Coronary artery (tissue), 2 donors: Measurements from ENCODE around the gene RNF13.

ENCODE experiments used
- DNase-seq: peaks from one replicate; pipeline ENCODE4 v3.0.0-alpha.2; 2017; ENCODE audit warnings: low spot score
- H3K27ac ChIP-seq, 2 donors: fragments of 200-600 bp; sonication (generic); one replicate each; pipeline ENCODE4 v1.5.1; 2016 to 2019
- H3K4me3 ChIP-seq: fragments of 200-600 bp; sonication (generic); 2 replicates; pipeline ENCODE4 v1.5.1; 2016; ENCODE audit warnings: mild to moderate bottlenecking, moderate library complexity
- TF ChIP-seq, protein P1 (sequence below): fragments of 200-600 bp; sonication (generic); IDR thresholded peaks from one replicate; pipeline ENCODE4 v1.5.1; 2019; ENCODE audit warnings: antibody characterized with exemption

RNF13 gene

GRCh38 chr3:149770246-149770645 lies 42.8 kb upstream of the RNF13 start:
- TF ChIP-seq, protein P1, sequence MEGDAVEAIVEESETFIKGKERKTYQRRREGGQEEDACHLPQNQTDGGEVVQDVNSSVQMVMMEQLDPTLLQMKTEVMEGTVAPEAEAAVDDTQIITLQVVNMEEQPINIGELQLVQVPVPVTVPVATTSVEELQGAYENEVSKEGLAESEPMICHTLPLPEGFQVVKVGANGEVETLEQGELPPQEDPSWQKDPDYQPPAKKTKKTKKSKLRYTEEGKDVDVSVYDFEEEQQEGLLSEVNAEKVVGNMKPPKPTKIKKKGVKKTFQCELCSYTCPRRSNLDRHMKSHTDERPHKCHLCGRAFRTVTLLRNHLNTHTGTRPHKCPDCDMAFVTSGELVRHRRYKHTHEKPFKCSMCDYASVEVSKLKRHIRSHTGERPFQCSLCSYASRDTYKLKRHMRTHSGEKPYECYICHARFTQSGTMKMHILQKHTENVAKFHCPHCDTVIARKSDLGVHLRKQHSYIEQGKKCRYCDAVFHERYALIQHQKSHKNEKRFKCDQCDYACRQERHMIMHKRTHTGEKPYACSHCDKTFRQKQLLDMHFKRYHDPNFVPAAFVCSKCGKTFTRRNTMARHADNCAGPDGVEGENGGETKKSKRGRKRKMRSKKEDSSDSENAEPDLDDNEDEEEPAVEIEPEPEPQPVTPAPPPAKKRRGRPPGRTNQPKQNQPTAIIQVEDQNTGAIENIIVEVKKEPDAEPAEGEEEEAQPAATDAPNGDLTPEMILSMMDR, result no peak
- Histone ChIP-seq H3K27ac (no peak overlapping the region), H3K4me3 (no peak overlapping the region)
- no peak for DNase-seq

DNA sequence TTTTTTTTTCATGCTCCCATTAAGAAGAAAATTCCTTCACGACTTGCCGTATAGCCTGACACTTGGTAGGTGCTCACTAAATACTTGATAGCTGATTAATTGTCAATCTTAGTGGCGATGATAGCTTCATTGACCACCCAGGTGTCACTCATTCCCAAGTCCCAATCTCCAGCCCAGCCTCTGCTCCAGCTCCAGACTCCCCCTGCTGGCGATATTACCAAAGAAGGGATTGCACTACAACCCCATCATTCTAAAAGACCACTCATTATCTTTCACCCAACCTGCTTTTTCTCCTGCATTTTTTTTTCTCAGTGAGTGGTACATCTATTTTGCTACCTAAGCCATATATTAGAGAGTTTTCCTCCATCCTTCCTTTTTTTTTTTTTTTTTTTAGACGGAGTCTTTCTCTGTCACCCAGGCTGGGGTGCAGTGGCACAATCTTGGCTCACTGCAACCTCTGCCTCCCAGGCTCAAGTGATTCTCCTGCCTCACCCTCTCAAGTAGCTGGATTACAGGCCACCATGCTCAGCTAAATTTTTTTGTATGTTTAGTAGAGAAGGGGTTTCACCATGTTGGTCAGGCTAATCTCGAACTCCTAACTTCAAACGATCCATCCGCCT lies 41.3 kb upstream of the RNF13 start:
- no peak for DNase-seq

GRCh38 chr3:149772861-149773260 lies 40.2 kb upstream of the RNF13 start:
- DNase-seq, result no peak
- TF ChIP-seq, protein P1, result no peak
- H3K4me3 ChIP-seq, result no peak overlapping the region
- no peak overlapping the region for H3K27ac ChIP-seq

More for the DNA sequence above, 41.3 kb upstream of the RNF13 start:
- Histone ChIP-seq H3K27ac (no peak overlapping the region), H3K4me3 (no peak overlapping the region)
- TF ChIP-seq, protein P1, result peak; percentile 46

- DNase-seq, result no peak
- TF ChIP-seq, protein P1, result no peak
- Histone ChIP-seq H3K4me3 (no peak overlapping the region), H3K27ac (no peak overlapping the region)
Observed at GRCh38 chr3:149776170-149776569, 36.8 kb upstream of the RNF13 start.

DNA sequence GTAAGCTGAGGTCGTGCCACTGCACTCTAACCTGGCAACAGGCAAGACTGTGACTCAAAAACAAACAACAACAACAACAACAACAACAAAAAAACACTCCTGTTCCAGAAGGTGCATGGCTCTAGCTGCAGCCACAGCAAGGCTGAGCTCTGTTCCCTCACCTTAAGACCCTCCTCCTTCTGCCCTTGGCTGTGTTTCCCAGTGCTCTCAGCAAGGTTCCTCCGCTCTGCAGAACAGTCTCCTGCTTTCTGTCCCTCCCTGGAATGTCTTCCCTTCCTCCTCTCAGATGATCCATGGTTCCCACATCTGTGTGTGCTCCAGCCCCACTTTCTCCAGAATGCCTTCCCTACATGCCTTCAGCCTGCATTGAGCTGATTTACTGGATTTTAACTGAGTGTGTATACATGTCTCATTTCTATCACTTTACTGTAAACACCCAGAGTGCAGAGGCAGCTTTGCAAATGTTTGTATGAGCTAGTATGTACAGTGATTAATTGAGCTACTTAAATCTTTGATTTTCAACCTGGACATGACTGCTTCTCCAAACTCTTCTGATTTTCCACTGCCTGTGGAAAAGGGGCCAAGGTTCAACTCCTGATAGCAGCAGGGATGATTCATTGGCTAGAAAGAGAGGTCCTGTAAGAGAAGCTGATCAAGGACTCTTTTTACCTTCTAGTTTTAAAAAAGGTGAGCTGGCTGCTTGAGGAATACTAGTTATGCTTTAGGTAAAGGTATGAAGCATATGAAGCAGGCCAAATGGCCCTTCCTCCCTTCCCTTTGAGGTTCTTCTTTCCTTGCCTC lies 35.4 kb upstream of the RNF13 start:
- DNase-seq, result no peak
- TF ChIP-seq, protein P1, result no peak
- no peak overlapping the region for H3K27ac ChIP-seq
- H3K4me3 ChIP-seq, result no peak overlapping the region

GRCh38 chr3:149781211-149781610 lies 31.8 kb upstream of the RNF13 start:
- DNase-seq, result no peak
- H3K4me3 ChIP-seq, result no peak overlapping the region
- H3K27ac ChIP-seq, result peak overlapping the region in 1 of 2 donors; percentile 35
- TF ChIP-seq, protein P1, result no peak

- no peak overlapping the region for H3K4me3 ChIP-seq
- H3K27ac ChIP-seq, result peak overlapping the region in 1 of 2 donors; percentile 35
- TF ChIP-seq, protein P1, result no peak
- DNase-seq, result no peak
Observed at GRCh38 chr3:149781741-149782140, 31.3 kb upstream of the RNF13 start.
